ENCODE results near the gene SRRD. TPM values are rescaled to one million over a fixed set of nuclear protein-coding genes. Genes with fewer than 3 reads are reported as not detected.

Gene SRRD
- total RNA-seq, 4 donors from 2014 or later, result 5.3 to 20.1 (median 13.9) TPM

DNA sequence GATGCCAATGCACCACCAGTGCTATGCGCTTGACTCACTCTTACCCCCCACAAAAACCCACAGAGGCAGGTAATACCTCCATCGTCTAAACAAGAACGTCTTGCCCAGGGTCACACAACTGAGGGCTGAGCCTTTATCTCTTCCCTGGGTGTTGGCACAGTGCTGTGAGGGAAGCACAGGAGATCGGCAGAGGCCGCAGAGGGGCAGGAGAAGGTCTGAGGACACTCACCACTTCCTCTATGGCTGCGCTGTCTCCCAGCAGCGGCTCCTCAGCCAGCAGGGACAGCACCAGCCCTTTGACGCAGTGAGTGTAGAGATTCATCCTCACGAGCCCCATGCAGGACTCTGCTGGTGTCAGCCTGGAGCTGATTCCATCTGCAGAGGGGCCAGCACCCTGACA is 20.0 kb upstream of the SRRD start:
- Histone ChIP-seq H3K4me3 (no peak overlapping the region), H3K9me3 (no peaks in the 10 kb centered on the region), H3K36me3 (no peaks in the 10 kb centered on the region), H3K27me3 (no peaks in the 10 kb centered on the region), H3K27ac (no peak overlapping the region), H3K4me1 (no peaks in the 10 kb centered on the region)
- TF ChIP-seq POLR2A (IDR thresholded peaks at IDR 0.05), result no peak
- TF ChIP-seq, protein P1, sequence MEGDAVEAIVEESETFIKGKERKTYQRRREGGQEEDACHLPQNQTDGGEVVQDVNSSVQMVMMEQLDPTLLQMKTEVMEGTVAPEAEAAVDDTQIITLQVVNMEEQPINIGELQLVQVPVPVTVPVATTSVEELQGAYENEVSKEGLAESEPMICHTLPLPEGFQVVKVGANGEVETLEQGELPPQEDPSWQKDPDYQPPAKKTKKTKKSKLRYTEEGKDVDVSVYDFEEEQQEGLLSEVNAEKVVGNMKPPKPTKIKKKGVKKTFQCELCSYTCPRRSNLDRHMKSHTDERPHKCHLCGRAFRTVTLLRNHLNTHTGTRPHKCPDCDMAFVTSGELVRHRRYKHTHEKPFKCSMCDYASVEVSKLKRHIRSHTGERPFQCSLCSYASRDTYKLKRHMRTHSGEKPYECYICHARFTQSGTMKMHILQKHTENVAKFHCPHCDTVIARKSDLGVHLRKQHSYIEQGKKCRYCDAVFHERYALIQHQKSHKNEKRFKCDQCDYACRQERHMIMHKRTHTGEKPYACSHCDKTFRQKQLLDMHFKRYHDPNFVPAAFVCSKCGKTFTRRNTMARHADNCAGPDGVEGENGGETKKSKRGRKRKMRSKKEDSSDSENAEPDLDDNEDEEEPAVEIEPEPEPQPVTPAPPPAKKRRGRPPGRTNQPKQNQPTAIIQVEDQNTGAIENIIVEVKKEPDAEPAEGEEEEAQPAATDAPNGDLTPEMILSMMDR (IDR thresholded peaks at IDR 0.05), result no peak
- intact Hi-C loops (cut with DNase I; ENCODE audit: low total_unique reads), result no loop called here
- no peak for DNase-seq

DNA sequence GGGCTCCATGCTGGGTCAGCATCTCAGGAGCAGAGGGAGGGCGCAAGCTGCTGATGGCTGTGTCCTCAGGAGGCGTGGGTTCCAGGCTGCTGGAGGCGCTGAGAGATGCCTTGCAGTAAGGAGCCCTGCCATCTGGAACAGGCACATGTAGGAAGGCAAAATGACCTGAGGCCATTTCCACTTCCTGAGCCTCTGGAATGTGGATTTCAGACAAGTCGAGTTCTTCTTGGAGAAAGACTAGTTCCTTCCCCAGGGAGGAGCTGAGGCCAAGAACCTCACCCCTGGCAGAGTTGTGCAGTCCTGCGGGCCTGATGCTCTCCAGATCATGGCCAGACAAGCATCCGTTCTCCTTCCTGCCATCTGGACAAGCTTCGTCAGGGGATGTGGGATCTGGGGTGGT is 19.4 kb upstream of the SRRD start:
- TF ChIP-seq POLR2A (IDR thresholded peaks at IDR 0.05), result no peak
- TF ChIP-seq, protein P1 (IDR thresholded peaks at IDR 0.05), result no peak
- intact Hi-C loops (cut with DNase I; ENCODE audit: low total_unique reads), result no loop called here
- Histone ChIP-seq H3K9me3 (no peaks in the 10 kb centered on the region), H3K27ac (no peak overlapping the region), H3K36me3 (no peaks in the 10 kb centered on the region), H3K4me1 (no peaks in the 10 kb centered on the region), H3K4me3 (no peak overlapping the region), H3K27me3 (no peaks in the 10 kb centered on the region)
- DNase-seq, result no peak

DNA sequence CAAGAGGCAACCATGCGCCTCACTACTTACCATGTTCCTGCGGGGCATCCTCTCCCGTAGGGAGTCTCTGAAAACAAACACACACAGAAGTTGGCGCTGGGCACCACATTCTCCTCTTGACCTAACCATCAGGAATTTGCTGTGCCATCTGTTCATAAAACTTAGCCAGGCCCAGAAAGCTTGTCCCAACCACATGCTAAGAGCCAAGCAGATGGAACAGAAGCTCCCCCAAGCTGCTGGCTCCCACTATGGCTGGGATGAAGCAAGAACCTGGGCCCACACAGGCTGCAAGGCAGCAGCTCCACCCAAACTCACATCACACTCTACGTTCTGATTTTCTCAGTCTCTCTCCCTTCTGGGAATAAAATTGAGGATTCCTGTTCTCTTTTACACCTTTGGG is 17.5 kb upstream of the SRRD start:
- intact Hi-C loops (cut with DNase I; ENCODE audit: low total_unique reads), result no loop called here
- no peak for DNase-seq
- Histone ChIP-seq H3K27me3 (no peaks in the 10 kb centered on the region), H3K36me3 (no peaks in the 10 kb centered on the region), H3K4me1 (no peaks in the 10 kb centered on the region), H3K9me3 (no peaks in the 10 kb centered on the region), H3K27ac (no peak overlapping the region), H3K4me3 (no peak overlapping the region)
- TF ChIP-seq, protein P1 (IDR thresholded peaks at IDR 0.05), result no peak
- TF ChIP-seq POLR2A (IDR thresholded peaks at IDR 0.05), result no peak

DNA sequence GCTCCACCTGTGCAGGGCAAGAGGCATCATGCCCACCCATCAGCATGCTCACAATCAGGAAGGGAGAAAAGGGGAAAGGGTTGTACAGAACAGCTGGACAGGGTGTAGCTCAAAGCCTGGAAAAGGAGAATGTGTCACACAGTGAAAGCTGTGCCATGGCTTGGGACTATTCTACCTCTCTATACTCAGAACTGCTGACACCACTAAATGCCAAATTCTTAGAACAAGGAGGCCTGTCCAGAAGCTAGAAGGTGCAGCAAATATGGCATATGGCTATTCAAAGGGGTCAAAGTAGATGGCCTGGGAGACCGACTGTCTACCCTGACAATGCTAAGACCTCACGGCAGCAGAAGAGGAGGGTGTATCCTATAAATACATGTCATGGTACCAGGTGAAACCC is 12.9 kb upstream of the SRRD start:
- Histone ChIP-seq H3K9me3 (no peaks in the 10 kb centered on the region), H3K27ac (no peak overlapping the region), H3K27me3 (no peaks in the 10 kb centered on the region), H3K4me3 (no peak overlapping the region), H3K4me1 (no peaks in the 10 kb centered on the region), H3K36me3 (no peaks in the 10 kb centered on the region)
- no peak for TF ChIP-seq POLR2A (IDR thresholded peaks at IDR 0.05)
- TF ChIP-seq, protein P1 (IDR thresholded peaks at IDR 0.05), result no peak
- intact Hi-C loops (cut with DNase I; ENCODE audit: low total_unique reads), result no loop called here
- no peak for DNase-seq

DNA sequence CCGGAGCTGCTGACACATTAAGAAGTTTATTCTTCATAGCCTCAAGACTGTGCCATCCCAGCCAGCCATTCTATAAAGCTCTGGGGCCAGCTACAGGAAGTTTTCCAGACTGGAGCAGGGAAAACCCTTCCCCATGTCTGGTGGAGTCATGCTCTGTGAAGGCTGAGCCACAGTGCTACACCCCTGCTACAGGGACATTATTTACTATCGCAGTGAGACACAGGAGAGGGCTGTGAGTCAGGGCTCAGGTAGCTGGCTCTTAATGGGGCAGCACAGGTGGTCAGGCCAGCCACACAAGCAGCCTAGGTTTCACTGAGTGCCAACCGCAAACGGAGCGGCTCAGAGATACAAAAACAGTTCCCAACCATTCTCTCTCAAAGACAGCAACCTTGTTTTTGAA is 12.2 kb upstream of the SRRD start:
- no peaks in the 10 kb centered on the region for H3K9me3 ChIP-seq
- H3K36me3 ChIP-seq, result no peaks in the 10 kb centered on the region
- TF ChIP-seq, protein P1 (IDR thresholded peaks at IDR 0.05), result no peak
- TF ChIP-seq POLR2A (IDR thresholded peaks at IDR 0.05), result no peak
- H3K4me1 ChIP-seq, result no peaks in the 10 kb centered on the region
- no peak for DNase-seq
- intact Hi-C loops (cut with DNase I; ENCODE audit: low total_unique reads), result no loop called here
- H3K4me3 ChIP-seq, result no peak overlapping the region
- no peak overlapping the region for H3K27ac ChIP-seq
- no peaks in the 10 kb centered on the region for H3K27me3 ChIP-seq

Data from uterus (tissue), 4 donors.